ENCODE data around the gene C2orf80. TPM values are rescaled to one million over a fixed set of nuclear protein-coding genes. Genes with fewer than 3 reads are reported as not detected.
"Not testable (repeated sequence)": the region's sequence is repeated elsewhere in the genome, so short reads cannot be mapped to it uniquely, and the experiment has no call there.

The C2orf80 gene
- total and polyA plus RNA-seq, 2 donors (not counting 1 experiment from before 2014, with no cell fraction given), result not detected

GRCh38 chr2:208127090-208127489 is 62.7 kb downstream of the C2orf80 start:
- no peak overlapping the region for H3K27ac ChIP-seq (ENCODE audit: low read length in 2 of 2)
- DNase-seq (no peak), ATAC-seq (ENCODE audit: low read depth) (no peak)
- no peak overlapping the region for H3K27ac Mint-ChIP-seq
- H3K27me3 Mint-ChIP-seq, result peaks cover 34% of the 10 kb centered on the region
- H3K36me3 ChIP-seq (replicated peaks in 1 of 2; ENCODE audit: control extremely low read depth in 1 of 2, control insufficient read depth in 1 of 2, extremely low read depth in 1 of 2, insufficient read depth in 2 of 2, low read length in 1 of 2), result no peaks in the 10 kb centered on the region
- no peaks in the 10 kb centered on the region for H4K20me1 ChIP-seq (ENCODE audit: control insufficient read depth, insufficient read depth, low read length, poor library complexity, severe bottlenecking)
- no peak overlapping the region for H3K4me3 ChIP-seq (ENCODE audit: control extremely low read depth in 1 of 5, extremely low read depth in 1 of 5, insufficient read depth in 1 of 5, low read depth in 2 of 5, low read length in 4 of 5)
- no peak overlapping the region for H3K4me3 Mint-ChIP-seq
- H3K9ac ChIP-seq (ENCODE audit: low read length), result no peak overlapping the region
- TF ChIP-seq CTCF (IDR thresholded peaks at IDR 0.05), result no peak
- TF ChIP-seq EZH2 (IDR thresholded peaks at IDR 0.05; ENCODE audit: borderline replicate concordance, insufficient read depth, low read depth, low read length, poor library complexity, severe bottlenecking), result no peak
- H2AFZ ChIP-seq (ENCODE audit: insufficient read depth, low read depth, low read length, poor library complexity, severe bottlenecking), result no peak overlapping the region
- H3K4me2 ChIP-seq (replicated peaks; ENCODE audit: low read depth, low read length, poor library complexity, severe bottlenecking), result no peak overlapping the region
- no peaks in the 10 kb centered on the region for H3K79me2 ChIP-seq (ENCODE audit: control insufficient read depth, insufficient read depth, low read length)
- H3K27me3 ChIP-seq (replicated peaks in 1 of 4; ENCODE audit: control extremely low read depth in 1 of 4, control insufficient read depth in 3 of 4, insufficient read depth in 4 of 4, low read length in 3 of 4), result peaks cover 0 to 20% (median 13%) of the 10 kb centered on the region in 4 experiments
- H3K9me3 Mint-ChIP-seq (ENCODE audit: insufficient read depth), result no peaks in the 10 kb centered on the region
- ChIA-PET POLR2A (no interaction called here), CTCF (no interaction called here)
- H3K4me1 ChIP-seq (ENCODE audit: control insufficient read depth in 2 of 2, insufficient read depth in 2 of 2, low read length in 2 of 2), result peaks cover 0 to 8% of the 10 kb centered on the region in 2 donors
- no CpG with 5 or more reads among the region's 4 CpGs for WGBS (ENCODE audit: insufficient coverage)
- no peaks in the 10 kb centered on the region for H3K9me3 ChIP-seq (ENCODE audit: control extremely low read depth in 1 of 3, control insufficient read depth in 2 of 3, insufficient read depth in 1 of 3, low read length in 2 of 3)
- H3K4me1 Mint-ChIP-seq, result peaks cover 11% of the 10 kb centered on the region
- intact Hi-C loops (cut with micrococcal nuclease), result no loop called here

DNA sequence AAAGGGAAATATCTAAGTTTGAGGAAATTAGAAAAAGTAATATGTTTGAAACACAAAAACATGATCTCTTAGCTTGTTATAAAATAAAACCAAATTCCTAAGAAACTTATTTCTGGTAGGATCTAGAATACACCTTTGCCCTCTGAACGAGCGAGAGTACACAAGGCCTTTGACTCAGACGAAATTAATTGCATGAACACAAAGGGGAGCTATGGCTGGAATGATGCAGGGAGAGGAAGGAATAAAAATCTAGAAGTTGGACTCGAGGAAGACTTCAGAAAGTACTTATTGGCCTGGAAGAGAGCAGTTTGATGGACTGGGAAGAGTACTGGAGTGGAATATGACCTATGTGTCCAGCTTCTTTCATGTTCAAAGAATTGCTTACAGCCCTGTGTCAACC is 64.6 kb downstream of the C2orf80 start:
- Histone ChIP-seq H3K36me3 (replicated peaks in 1 of 2; ENCODE audit: control extremely low read depth in 1 of 2, control insufficient read depth in 1 of 2, extremely low read depth in 1 of 2, insufficient read depth in 2 of 2, low read length in 1 of 2) (no peaks in the 10 kb centered on the region), H3K4me3 (ENCODE audit: control extremely low read depth in 1 of 5, extremely low read depth in 1 of 5, insufficient read depth in 1 of 5, low read depth in 2 of 5, low read length in 4 of 5) (no peak overlapping the region), H3K4me2 (replicated peaks; ENCODE audit: low read depth, low read length, poor library complexity, severe bottlenecking) (no peak overlapping the region), H3K79me2 (ENCODE audit: control insufficient read depth, insufficient read depth, low read length) (no peaks in the 10 kb centered on the region), H3K4me1 (ENCODE audit: control insufficient read depth in 2 of 2, insufficient read depth in 2 of 2, low read length in 2 of 2) (peaks cover 0 to 8% of the 10 kb centered on the region in 2 donors), H4K20me1 (ENCODE audit: control insufficient read depth, insufficient read depth, low read length, poor library complexity, severe bottlenecking) (no peaks in the 10 kb centered on the region), H2AFZ (ENCODE audit: insufficient read depth, low read depth, low read length, poor library complexity, severe bottlenecking) (no peak overlapping the region), H3K27ac (ENCODE audit: low read length in 2 of 2) (no peak overlapping the region), H3K9me3 (ENCODE audit: control extremely low read depth in 1 of 3, control insufficient read depth in 2 of 3, insufficient read depth in 1 of 3, low read length in 2 of 3) (no peaks in the 10 kb centered on the region), H3K9ac (ENCODE audit: low read length) (no peak overlapping the region), H3K27me3 (replicated peaks in 1 of 4; ENCODE audit: control extremely low read depth in 1 of 4, control insufficient read depth in 3 of 4, insufficient read depth in 4 of 4, low read length in 3 of 4) (peaks cover 0 to 20% (median 13%) of the 10 kb centered on the region in 4 experiments)
- 70% methylated on average over 1 of the region's 4 CpGs for WGBS (ENCODE audit: insufficient coverage)
- ATAC-seq (ENCODE audit: low read depth) (no peak), DNase-seq (no peak)
- H3K27ac Mint-ChIP-seq, result no peak overlapping the region
- POLR2A ChIA-PET, result no interaction called here
- peaks cover 41% of the 10 kb centered on the region for H3K27me3 Mint-ChIP-seq
- H3K4me1 Mint-ChIP-seq, result peaks cover 11% of the 10 kb centered on the region
- no peak for TF ChIP-seq EZH2 (IDR thresholded peaks at IDR 0.05; ENCODE audit: borderline replicate concordance, insufficient read depth, low read depth, low read length, poor library complexity, severe bottlenecking)
- no peak for TF ChIP-seq CTCF (IDR thresholded peaks at IDR 0.05)
- H3K4me3 Mint-ChIP-seq, result no peak overlapping the region
- CTCF ChIA-PET, result interaction anchor here (0.9 kb wide), 1 partner anchor 248 kb away, joined by 3 read pairs; no protein-coding TSS in a partner anchor
- H3K9me3 Mint-ChIP-seq (ENCODE audit: insufficient read depth), result no peaks in the 10 kb centered on the region
- intact Hi-C loops (cut with micrococcal nuclease), result no loop called here

GRCh38 chr2:208124013-208124715 is 65.7 kb downstream of the C2orf80 start, which contains the start of gene CRYGD:
TSS of gene CRYGD (minus strand) at chr2:208124524. CDS start at chr2:208124473, 51 bp downstream.
- peak within 1 kb of the TSS; percentile 49 for H2AFZ ChIP-seq (ENCODE audit: insufficient read depth, low read depth, low read length, poor library complexity, severe bottlenecking)
- CTCF ChIA-PET, result interaction anchor here (0.9 kb wide), 1 partner anchor 249 kb away, joined by 3 read pairs; no protein-coding TSS in a partner anchor
- peak within 1 kb of the TSS; percentile 55 for H3K4me2 ChIP-seq (replicated peaks; ENCODE audit: low read depth, low read length, poor library complexity, severe bottlenecking)
- H3K9me3 ChIP-seq (ENCODE audit: control extremely low read depth in 1 of 3, control insufficient read depth in 2 of 3, insufficient read depth in 1 of 3, low read length in 2 of 3); H3K79me2 ChIP-seq (ENCODE audit: control insufficient read depth, insufficient read depth, low read length); ATAC-seq (ENCODE audit: low read depth); POLR2A ChIA-PET; H3K27ac Mint-ChIP-seq; H3K9me3 Mint-ChIP-seq (ENCODE audit: insufficient read depth); H3K27ac ChIP-seq (ENCODE audit: low read length in 2 of 2); H3K4me1 ChIP-seq (ENCODE audit: control insufficient read depth in 2 of 2, insufficient read depth in 2 of 2, low read length in 2 of 2); H3K9ac ChIP-seq (ENCODE audit: low read length); H3K36me3 ChIP-seq (replicated peaks in 1 of 2; ENCODE audit: control extremely low read depth in 1 of 2, control insufficient read depth in 1 of 2, extremely low read depth in 1 of 2, insufficient read depth in 2 of 2, low read length in 1 of 2); intact Hi-C loops (cut with micrococcal nuclease); H3K4me3 ChIP-seq (ENCODE audit: control extremely low read depth in 1 of 5, extremely low read depth in 1 of 5, insufficient read depth in 1 of 5, low read depth in 2 of 5, low read length in 4 of 5); H4K20me1 ChIP-seq (ENCODE audit: control insufficient read depth, insufficient read depth, low read length, poor library complexity, severe bottlenecking): not testable (repeated sequence)
- Mint-ChIP-seq H3K4me1 (peaks cover 11% of the 10 kb centered on the region), H3K27me3 (peaks cover 41% of the 10 kb centered on the region), H3K4me3 (peak within 1 kb of the TSS; percentile 55)
- peaks cover 0 to 20% (median 13%) of the 10 kb centered on the region in 4 experiments for H3K27me3 ChIP-seq (replicated peaks in 1 of 4; ENCODE audit: control extremely low read depth in 1 of 4, control insufficient read depth in 3 of 4, insufficient read depth in 4 of 4, low read length in 3 of 4)
- 3% methylated on average over 43 of the region's 46 CpGs for WGBS (ENCODE audit: insufficient coverage)
- DNase-seq, result peak; percentile 9

Data from B cell (primary cell).